CD4-positive, alpha-beta T cell treated with Interleukin-1 beta for 1 hour (primary cell): ENCODE data around the gene LMO2.
"Not testable (repeated sequence)": the region's sequence is repeated elsewhere in the genome, so short reads cannot be mapped to it uniquely, and the experiment has no call there.

Experiments
- DNase-seq, 2 donors: peaks; one replicate each; pipeline ENCODE4 v3.0.0-alpha.2; 2020 to 2022

LMO2 gene

DNA sequence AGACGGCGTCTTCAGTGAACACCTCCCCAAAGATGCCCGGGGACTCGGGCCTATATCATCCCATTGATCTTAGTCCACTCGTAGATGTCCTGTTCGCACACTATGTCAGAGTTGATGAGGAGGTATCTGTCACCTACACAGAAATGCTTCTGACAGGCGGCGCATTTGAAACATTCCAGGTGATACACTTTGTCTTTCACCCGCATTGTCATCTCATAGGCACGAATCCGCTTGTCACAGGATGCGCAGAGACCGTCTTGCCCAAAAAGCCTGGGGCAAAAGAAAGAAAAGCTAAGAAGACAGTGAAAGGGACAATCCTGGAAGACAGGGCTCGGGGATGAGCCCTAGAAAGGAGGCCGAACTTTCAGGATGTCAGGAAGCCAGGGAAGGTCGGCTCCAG is 32.6 kb downstream of the LMO2 start:
- no peak for DNase-seq

DNA sequence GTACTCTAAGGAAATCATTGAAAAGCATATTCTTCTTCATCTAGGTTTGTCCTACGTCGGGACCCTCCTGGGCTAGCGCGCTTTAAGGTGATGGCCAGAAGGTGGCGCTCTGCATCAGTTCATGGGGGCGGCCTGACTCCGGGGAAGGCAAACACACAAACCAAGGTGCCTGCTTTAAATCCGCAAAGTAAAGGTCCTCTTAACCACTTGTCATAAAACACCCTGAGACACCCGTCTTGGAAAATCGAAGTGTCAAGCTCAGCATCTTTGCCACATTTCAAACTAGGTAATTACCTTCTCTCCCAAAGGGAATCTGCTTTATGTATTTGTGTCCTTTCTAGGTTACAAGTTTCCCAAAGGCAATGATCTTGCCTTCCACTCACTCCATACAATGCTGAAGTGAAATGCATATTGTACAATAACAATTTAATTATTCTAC is 33.9 kb downstream of the LMO2 start:
- peak; percentile 63 to 72 for DNase-seq

DNA sequence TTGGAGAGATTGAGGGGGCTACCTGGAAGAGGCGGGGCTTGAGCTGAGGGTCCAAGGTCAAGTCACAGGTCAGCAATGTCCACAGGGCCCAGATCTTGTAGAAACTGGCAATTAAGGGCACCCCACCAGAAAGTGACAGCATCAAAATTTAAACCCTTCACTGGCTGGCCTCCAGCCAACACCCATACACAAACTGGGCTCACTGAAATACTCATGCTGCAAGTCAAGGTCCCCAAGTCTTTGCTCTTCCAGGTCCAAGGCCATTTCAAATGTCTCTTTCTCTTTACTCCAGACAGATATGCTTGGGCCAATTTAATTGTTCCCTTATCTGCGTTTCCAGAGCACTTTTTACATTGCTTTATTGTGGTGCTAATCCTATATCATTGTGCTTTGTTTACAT is 36.4 kb downstream of the LMO2 start:
- no peak for DNase-seq

DNA sequence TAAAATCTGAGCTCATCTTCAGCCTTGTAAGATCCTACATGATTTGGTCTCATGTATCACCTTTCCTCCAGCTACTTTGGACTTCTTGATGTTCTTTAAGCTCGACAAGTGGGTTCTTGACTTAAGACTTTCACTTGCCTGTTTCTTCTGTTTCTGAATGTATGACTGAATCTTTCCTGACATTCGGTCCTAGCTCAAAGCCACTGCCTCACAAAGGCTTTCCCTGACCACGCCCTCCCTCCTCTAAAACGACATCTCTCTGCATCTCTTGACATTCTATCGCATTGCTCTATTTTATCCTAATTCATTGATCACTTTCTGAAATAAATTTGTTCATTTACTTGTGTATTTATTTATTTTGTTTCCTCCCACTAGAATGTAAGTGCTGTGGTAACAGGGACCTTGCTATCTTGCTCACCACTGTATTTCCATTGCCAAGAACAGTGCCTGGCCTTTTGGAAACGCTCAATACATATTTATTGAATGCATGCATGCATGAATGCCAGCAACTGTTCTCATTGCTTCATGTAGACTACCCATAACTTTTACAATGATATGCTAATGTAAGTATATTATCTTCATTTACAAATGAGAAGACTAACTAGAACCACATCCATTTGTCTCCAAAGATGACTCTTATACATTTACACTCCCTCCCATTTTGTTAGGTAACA is 43.0 kb downstream of the LMO2 start:
- no peak for DNase-seq

DNA sequence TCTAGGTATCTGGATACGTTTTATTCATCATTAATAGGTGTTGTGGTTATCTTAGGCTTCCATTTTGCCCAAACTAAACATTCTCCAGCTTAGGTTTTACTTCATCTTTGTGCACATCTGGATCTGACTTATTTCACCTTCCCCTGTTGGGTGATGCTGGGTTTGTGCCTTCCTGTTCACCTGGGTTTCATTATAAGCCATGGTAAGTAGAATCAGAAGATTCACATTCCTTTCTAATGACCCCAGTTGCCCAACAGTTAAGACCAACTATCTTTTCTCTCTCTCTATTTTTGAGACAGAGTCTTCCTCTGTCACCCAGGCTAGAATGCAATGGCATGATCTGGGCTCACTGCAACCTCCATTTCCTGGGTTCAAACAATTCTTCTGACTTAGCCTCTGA is 44.6 kb downstream of the LMO2 start:
- no peak for DNase-seq

DNA sequence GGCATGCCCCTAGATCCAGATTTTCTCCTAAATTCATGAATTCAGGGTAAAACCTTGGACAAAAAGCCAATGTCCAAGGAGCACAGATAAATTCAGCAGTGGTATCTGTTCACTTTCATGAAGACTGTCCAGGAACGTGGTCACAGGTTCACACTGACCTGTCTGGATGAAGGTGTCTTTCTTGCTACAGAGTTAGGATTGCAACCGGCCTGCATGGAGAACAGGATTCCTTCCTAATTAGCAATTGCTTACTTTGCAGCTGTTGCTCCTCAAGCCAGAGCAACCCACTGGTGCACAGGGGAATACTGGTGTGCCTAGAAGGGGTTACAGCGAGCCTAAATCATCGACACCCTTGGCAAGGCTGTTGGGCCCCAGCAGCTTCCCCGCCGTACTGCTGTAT is 47.6 kb downstream of the LMO2 start:
- no peak for DNase-seq

DNA sequence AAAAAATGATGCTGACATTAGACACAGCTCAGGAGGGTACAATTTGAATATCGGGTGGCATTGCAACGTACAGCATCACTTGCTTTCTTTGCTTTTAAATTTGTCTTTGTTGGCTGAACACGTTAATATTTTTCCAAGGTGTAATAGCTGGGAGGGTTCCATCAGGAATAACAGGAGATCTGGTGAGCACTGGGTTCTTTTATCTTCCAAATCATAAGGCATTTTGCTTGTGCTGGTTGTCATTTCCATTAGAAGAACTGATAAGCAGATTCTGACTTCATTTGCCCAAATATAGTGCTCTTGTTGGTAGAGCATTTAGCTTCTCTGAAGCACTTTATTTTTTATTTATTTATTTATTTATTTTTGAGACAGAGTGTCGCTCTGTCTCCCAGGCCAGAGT is 48.9 kb downstream of the LMO2 start:
- DNase-seq: no peak

DNA sequence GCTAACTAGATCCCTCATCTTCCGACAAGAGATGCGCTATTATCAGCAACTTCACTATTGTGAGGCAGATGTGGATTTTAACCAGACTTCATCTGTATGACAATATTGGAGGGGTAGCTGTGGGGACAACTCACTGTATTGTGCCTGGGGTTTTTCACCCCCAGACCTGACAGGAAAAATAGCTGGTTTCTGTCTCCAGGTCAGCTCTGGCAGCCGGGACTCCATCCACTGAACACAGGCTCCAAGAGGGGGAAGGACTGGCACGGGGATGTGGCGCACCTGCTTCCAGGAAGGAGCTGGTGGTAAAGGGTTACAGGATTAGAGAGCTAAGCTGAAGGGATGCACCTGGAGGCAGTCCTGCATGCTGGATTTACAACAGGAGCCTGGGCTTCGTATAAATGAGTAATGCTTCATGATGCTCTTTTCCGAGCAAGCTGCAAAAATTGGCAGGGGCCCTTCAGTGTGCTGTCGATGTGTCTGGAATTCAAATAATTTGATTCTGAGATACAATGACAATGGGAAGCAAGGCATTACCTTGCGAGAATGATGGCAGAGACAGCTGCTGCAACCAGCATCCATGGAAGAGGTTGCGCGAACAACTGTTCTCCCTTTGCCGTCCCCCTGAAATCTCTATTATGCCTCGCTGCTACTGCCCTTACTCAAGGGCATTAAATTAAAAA is 49.5 kb downstream of the LMO2 start:
- DNase-seq: no peak

DNA sequence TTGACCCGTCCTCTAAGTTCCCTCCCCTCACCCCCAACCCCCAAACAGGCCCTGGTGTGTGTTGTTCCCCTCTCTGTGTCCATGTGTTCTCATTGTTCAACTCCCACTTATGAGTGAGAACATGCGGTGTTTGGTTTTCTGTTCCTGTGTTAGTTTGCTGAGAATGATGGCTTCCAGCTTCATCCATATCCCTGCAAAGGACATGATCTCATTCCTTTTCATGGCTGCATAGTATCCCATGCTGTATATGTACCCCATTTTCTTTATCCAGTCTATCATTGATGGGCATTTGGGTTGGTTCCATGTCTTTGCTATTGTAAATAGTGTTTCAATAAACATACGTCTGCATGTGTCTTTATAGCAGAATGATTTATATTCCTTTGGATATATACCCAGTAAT is 53.6 kb downstream of the LMO2 start:
- DNase-seq: not testable (repeated sequence)

DNA sequence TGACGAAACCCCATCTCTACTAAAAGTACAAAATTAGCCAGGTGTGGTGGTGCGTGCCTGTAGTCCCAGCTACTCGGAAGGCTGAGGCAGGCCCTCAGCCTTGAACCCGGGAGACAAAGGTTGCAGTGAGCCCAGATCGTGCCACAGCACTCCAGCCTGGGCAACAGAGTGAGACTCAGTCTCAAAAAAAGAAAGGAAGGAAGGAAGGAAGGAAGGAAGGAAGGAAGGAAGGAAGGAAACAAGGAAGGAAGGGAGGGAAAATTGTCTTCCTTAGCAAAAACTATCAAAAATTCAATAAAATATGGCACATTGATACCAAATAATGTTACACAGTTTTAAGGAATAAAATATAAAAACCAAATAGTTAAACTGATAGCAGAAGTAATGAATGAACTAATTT is 54.5 kb downstream of the LMO2 start:
- DNase-seq: not testable (repeated sequence)

DNA sequence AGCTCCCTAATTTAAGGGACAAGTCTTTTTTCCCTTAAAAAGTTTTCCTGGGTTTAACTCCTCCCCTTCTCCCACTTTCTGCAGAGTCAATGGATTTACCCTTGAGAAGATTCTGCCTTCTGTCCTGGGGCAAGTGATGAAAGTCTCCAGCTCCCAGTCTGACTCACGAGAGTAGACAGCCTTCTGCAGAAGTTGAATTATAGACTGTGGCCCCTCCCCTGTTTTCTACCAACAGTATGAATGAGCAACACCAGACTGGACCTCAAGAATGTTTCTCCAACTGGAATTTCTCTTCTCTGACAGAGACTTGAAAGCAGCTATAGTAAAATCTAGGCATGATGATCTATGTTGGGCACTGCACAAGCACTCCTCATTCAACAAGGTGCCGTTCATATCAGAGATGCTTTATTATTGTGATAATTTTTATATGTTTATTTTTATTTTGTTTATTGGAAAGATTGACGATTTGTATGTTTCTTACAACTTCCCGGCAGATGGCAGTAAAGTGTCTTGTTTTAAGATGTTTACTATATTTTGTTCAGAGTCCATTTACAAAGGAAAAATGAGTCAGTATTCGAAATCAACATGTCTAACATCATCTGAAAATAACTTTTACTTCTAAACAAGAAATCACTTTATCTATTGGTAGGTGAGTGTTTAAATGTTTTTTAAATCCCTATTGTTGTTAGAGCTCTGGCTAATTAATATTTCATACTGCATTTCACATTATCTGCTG is 56.6 kb downstream of the LMO2 start:
- peak in 1 of 2 donors; percentile 4 for DNase-seq

DNA sequence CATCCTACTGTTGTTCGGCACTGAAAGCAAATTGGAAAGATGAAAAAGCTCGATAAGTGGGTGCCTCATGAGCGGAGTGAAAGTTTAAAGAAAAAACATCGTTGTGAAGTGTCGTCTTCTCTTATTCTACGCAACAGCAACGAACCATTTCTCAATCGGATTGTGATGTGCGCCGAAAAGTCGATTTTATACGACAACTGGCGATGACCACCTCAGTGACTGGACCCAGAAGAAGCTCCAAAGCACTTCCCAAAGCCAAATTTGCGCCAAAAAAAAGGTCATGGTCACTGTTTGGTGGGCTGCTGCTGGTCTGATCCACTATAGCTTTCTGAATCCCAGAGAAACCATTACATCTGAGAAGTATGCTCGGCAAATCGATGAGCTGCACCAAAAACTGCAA is 59.2 kb downstream of the LMO2 start:
- DNase-seq: no peak

DNA sequence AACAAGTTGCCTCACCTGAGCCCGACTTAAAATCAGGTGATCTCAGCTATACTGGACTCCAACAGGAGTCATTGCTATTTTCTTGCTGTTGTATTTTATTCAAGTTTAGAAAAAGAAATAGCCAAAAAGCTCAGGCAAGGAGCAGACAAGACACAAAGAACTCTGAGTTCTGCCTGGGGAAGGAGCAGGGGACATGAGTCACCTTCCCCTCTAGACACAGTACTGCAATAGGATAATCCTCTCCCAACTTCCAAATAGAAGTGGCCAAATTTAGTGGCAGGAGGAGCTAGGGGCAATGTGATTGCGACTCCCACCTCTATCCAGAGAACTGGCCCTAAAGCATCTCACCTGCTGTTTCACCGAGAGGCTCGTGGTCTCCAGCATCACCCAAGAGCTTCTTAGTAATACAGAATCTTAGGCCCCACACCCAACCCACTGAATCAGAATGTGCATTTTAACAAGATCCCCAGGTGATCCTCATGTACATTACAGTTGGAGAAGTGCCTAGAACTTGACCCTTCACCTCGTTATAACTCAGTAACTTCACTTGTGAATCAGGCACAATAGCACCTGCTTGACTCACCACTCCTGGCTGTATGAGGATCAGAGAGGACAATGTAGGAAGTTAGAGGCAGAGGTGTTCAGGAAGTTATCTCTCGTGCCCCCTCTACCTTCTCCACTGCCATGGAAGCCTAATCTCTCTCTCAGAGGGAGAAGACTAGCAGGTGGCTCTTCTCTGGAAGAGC is 60.8 kb downstream of the LMO2 start:
- DNase-seq: no peak

DNA sequence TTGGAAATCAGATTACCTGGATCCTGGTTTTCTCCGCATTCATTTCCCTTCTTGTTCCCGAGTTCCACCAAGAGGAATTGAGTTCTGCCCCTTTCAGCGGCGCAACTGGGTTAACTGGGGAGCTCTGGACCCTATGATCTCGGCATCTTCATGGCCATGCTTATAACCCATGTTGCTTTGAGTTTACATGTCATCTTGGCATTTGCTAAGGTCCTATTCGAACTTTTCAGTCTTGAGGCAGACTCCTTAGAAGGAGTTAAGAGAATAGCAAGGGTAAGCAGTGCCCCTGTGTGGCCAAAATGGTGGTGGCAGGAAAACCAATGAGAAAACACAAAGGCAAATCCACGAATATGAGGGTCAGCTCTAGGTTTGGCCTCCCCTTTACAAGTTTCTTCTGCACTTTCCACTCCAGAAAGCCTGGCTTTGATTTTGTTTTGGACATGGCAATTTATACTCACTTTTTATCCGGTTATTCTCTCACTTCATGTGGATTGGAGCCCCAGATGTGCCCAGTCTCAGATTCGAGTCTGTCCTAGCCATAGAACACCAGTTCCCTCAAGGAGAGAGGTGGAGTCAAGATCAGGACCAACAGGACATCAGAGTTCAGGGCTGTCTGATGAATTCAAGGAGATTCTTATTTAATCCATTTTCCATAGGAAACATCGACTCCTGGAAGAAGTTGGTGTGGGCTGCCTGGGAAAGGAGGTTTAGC is 62.3 kb downstream of the LMO2 start:
- peak; percentile 45 to 58 for DNase-seq

DNA sequence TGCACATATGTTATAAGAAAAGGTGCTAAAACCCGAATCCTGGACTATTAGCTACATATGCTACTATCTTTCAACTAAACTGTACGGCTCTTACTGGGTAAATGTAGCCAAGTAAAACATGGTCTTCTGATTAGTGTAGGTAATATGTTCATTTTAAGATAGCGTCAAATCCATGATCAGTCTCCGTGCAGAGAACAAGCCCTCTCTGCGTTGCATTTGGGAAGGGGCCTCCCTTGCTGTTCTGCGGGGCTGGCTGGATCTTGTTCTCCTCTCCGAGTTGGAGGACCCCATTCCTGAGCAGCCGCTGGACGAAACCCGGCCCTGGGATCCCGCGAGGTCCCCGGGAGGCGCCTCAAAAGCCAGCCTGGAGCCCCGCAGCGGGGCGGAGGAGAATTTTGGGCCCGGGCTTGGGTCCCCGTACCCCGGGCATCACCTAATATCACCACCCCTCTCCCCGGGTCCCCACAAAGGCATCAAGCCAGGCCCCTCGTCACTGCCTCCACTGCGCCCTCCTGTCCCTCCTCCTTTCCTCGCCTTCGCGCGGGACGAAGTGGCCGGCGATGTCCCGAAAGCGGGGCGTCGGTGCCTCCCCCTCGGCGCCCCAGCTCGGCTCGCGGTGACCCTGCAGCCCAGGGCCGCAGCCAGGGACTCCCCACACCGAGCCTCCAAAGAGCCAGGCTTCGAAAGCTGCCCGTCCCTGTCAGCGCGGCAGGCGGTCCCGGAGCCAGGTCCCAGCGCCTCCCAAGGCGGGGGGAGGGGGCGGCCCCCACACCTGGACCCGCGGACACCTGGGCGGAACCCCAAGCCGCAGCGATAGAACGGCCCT is 63.1 kb downstream of the LMO2 start:
- DNase-seq: no peak

DNA sequence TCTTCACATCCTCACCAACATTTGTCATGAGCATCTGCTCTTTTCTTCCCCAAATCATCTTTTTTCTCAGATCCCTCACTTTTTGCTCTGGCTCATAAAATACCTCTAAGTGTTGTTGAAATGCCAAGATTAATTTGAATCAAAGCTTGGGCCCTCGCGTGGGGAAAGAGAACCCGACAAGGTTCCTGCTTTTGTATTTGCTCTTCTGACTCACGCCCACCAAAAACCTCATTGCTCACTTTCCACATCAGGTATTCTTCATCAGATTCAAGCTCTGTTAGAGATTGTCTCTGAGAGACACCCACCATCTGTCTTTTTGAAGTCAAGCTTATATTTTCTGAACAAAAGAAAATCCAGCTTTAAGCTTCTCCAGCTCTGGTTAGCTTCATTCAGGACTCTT is 64.7 kb downstream of the LMO2 start:
- no peak for DNase-seq

DNA sequence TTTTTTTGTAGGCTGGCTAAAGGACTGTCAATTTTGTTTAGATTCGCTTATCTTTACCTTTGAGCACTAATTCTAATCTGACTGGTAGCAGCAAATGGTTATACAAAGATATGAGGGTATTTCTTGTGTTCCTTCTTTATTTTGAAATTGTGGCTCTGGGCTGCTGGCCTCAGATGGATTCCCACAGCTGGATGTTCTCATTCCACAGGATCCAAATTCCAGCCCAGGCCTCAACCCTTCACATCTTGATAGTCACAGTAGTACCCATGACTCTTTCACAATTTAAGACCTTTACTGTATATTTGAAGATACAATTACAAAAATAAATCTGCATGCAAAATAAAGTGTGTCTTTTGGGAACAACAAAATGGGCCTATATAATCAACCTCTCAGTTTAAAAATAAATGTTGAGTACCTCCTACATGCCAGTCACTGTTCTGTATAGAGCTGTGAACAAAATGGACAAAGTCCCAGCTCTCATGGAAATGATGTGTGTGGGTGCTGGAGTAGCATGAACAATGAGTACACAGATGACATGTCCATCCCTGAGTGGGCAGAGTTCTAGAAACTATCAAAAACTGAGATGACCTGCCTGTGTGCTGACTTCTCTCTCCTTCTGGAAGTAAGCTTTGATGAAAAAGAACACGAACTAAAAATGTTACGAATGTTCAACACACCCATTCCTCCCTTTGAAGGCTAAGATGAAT is 65.9 kb downstream of the LMO2 start:
- no peak for DNase-seq

DNA sequence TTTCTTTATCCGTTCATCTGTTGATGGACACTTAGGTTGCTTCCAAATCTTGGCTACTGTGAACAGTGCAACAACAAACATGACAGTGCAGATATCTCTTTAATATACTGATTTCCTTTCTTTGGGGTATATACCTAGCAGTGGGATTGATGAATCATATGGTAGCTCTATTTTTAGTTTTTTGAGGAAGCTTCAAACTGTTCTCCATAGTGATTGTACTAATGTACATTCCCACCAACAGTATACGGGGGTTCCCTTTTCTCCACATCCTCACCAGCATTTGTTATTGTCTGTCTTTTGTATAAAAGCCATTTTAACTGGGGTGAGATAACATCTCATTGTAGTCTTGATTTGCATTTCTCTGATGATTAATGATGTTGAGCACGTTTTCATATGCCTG is 68.9 kb downstream of the LMO2 start:
- DNase-seq: not testable (repeated sequence)

DNA sequence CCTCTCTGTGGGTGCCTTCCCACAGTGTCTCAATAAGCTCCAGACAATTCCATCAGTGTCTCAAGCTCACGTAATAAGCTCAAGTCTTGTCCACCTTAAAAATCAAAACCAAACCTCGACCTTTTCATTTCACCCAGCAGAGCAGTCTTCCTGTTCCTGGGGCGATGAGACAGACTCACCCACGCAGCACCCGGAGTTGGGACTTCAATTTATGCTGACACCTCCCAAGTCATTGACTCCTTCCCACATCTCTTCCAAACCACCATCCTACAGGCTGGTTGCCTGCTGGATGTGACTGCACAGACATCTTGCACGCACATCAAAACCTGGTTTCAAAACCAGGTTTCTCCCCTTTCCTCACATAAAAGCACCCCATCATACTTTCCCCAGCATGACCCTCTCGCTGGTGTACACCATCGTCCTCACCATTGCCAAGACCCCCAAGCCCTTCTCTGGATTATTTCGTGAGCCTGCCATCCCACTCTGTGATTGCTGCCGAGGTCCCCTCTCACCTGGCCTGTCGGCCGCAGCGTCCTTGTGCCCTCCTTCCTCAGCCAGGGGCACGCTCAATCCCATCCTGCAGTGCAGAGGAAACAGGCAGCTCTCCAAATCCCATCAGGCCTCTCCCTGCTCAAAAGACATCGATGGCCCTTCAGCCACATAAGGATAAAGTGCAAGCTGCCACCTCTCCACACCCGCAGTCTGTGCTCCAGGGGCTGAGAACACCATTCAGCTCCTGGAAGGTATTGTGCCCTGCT is 72.4 kb downstream of the LMO2 start:
- DNase-seq: no peak
